Ascending aorta (tissue), 2 donors: Measurements from ENCODE around the gene SEPHS2. TPM values are rescaled to one million over a fixed set of nuclear protein-coding genes. Genes with fewer than 3 reads are reported as not detected.

Experiments
- DNase-seq, 2 donors: peaks; one replicate each; pipeline ENCODE4 v3.0.0-alpha.2; 2019; ENCODE audit warnings: low spot score in 2 of 2
- H3K27ac ChIP-seq, 2 donors: fragments of 200-600 bp; sonication (generic); one replicate each; pipeline ENCODE4 v1.5.1; 2016 to 2017; ENCODE audit warnings: mild to moderate bottlenecking in 1 of 2
- H3K27me3 ChIP-seq: fragments of 200-600 bp; sonication (generic); one replicate; pipeline ENCODE4 v1.5.1; 2017
- H3K36me3 ChIP-seq, 2 donors: fragments of 200-600 bp; sonication (generic); one replicate each; pipeline ENCODE4 v1.5.1; 2016
- H3K4me1 ChIP-seq, 2 donors: fragments of 200-600 bp; sonication (generic); one replicate each; pipeline ENCODE4 v1.5.1; 2016 to 2017; ENCODE audit warnings: mild to moderate bottlenecking in 1 of 2
- H3K4me3 ChIP-seq, 2 donors: fragments of 200-600 bp; sonication (generic); one replicate each; pipeline ENCODE4 v1.5.1; 2016 to 2017; ENCODE audit warnings: mild to moderate bottlenecking in 1 of 2
- H3K9me3 ChIP-seq, 2 donors: fragments of 200-600 bp; sonication (generic); one replicate each; pipeline ENCODE4 v1.5.1; 2016
- intact Hi-C: fragments of 100-400 bp; cut with DNase I; formaldehyde crosslinking; loops from one replicate; pipeline ENCODE4 v1.15.1; 2023
- total RNA-seq: library from RNA; depleted of rRNA; stranded (reverse); fragments of >200 nt; gene quantifications from one replicate; pipeline ENCODE4 v1.1.0, GENCODE V29; 2016
- TF ChIP-seq, protein P1 (sequence below), 3 experiments: fragments of 200-600 bp in 2 of 3; fragments of 450-650 bp in 1 of 3; sonication (generic) in 2 of 3; IDR thresholded peaks; one replicate each; pipeline ENCODE4 v1.5.1; 2016 to 2019; ENCODE audit warnings: antibody characterized with exemption in 3 of 3, mild to moderate bottlenecking in 1 of 3, moderate library complexity in 1 of 3

Gene SEPHS2
- total RNA-seq, 1 donor from 2014 or later = 22.8 TPM

DNA sequence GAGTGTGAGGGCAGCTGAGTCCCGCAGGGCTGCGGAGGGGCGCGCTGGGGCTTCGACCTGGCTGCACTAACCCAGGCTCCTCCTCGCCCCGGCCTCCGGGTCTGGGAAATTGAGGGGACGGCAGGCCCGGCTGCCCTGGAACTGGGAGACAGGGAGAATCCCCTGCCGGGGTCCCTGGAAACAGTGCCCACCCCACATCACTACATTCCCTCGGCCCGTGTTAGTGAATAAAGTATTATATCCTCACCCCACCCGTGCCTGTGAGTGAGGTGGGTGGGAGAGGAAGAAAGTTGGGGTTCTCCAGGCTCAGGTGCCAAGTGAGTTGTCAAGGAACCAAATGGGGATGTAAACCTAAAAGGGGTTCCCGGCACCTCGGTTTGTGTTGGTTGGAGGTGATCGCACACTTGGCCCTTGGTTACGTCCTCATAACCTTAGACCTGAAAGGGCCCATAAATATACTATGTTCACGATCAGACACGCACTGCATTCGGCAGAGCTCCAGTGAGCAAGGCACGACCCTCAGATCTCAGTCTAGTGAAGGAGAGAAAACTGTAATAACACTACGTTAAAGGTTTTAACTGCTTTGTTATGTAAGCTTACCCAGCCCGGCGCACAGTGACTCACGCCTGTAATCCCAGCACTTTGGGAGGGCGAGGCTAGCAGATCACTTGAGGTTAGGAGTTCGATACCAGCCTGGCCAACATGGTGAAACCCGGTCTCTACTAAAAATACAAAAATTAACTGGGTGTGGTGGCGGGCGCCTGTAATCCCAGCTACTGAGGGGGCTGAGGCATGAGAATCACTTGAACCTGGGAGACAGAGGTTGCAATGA lies 27.1 kb downstream of the SEPHS2 start:
- Histone ChIP-seq H3K4me3 (peak overlapping the region; percentile 70 to 83), H3K9me3 (no peaks in the 10 kb centered on the region), H3K27me3 (no peaks in the 10 kb centered on the region), H3K36me3 (peaks cover 13 to 23% of the 10 kb centered on the region in 2 donors), H3K27ac (peak overlapping the region; percentile 62 to 69), H3K4me1 (peaks cover 7 to 9% of the 10 kb centered on the region in 2 donors)
- intact Hi-C loops = no loop called here
- DNase-seq = no peak
- TF ChIP-seq, protein P1, sequence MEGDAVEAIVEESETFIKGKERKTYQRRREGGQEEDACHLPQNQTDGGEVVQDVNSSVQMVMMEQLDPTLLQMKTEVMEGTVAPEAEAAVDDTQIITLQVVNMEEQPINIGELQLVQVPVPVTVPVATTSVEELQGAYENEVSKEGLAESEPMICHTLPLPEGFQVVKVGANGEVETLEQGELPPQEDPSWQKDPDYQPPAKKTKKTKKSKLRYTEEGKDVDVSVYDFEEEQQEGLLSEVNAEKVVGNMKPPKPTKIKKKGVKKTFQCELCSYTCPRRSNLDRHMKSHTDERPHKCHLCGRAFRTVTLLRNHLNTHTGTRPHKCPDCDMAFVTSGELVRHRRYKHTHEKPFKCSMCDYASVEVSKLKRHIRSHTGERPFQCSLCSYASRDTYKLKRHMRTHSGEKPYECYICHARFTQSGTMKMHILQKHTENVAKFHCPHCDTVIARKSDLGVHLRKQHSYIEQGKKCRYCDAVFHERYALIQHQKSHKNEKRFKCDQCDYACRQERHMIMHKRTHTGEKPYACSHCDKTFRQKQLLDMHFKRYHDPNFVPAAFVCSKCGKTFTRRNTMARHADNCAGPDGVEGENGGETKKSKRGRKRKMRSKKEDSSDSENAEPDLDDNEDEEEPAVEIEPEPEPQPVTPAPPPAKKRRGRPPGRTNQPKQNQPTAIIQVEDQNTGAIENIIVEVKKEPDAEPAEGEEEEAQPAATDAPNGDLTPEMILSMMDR (IDR thresholded peaks at IDR 0.05) = no peak

DNA sequence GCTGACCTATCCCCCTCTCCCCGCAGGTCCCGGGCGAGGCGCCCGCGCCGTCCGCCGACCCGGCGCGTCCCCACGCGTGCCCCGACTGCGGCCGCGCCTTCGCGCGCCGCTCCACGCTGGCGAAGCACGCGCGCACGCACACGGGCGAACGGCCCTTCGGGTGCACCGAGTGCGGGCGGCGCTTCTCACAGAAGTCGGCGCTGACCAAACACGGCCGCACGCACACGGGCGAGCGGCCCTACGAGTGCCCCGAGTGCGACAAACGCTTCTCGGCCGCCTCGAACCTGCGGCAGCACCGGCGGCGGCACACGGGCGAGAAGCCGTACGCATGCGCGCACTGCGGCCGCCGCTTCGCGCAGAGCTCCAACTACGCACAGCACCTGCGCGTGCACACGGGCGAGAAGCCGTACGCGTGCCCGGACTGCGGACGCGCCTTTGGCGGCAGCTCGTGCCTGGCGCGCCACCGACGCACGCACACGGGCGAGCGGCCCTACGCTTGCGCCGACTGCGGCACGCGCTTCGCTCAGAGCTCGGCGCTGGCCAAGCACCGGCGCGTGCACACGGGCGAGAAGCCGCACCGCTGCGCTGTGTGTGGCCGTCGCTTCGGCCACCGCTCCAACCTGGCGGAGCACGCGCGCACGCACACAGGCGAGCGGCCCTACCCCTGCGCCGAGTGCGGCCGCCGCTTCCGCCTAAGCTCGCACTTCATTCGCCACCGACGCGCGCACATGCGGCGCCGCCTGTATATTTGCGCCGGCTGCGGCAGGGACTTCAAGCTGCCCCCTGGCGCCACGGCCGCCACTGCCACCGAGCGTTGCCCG lies 27.9 kb downstream of the SEPHS2 start:
- intact Hi-C loops = no loop called here

GRCh38 chr16:30416624-30417528 lies 28.8 kb downstream of the SEPHS2 start:
- peak overlapping the region in 1 of 2 donors; percentile 69 for H3K27ac ChIP-seq
- no peaks in the 10 kb centered on the region for H3K27me3 ChIP-seq
- peaks cover 11 to 13% of the 10 kb centered on the region in 2 donors for H3K36me3 ChIP-seq
- no peaks in the 10 kb centered on the region for H3K9me3 ChIP-seq
- H3K4me3 ChIP-seq = peak overlapping the region; percentile 70 to 83
- TF ChIP-seq, protein P1 (IDR thresholded peaks at IDR 0.05) = no peak
- peaks cover 7 to 9% of the 10 kb centered on the region in 2 donors for H3K4me1 ChIP-seq
- no peak for DNase-seq
- intact Hi-C loops = no loop called here

More for the DNA sequence above, 27.9 kb downstream of the SEPHS2 start:
- TF ChIP-seq, protein P1 (IDR thresholded peaks at IDR 0.05) = peak in 1 of 3 experiments; percentile 29
- Histone ChIP-seq H3K4me1 (peaks cover 7 to 9% of the 10 kb centered on the region in 2 donors), H3K9me3 (no peaks in the 10 kb centered on the region), H3K36me3 (peaks cover 9 to 17% of the 10 kb centered on the region in 2 donors), H3K27me3 (no peaks in the 10 kb centered on the region), H3K4me3 (peak overlapping the region; percentile 70 to 83), H3K27ac (peak overlapping the region; percentile 62 to 69)
- peak in 1 of 2 donors; percentile 86 for DNase-seq

DNA sequence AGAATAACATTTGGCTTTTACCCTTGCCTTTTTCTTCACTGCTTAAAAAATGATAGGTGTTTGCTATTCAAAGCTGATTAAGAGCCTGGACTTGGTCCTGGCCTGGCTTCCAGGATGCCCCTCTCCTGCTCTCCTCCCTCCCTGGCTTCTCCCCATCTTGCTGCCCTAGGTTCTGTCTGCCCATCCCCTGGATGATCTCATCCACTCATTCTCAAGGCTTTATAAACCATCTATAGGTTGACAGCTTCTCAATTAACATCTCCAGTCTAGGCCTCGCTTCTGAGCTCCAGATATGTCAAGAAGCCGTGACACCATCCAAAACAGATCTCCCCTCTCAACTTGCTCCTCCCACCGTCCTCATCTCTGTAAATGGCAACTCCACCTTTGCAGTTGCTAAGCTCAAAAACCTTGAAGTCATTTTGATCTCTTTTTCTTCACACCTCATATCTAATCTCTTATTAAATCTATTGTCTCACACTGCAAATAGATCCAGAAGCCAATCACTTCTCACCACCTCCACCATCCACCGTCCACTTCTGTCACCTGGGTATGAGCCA lies 29.5 kb downstream of the SEPHS2 start:
- peaks cover 7 to 18% of the 10 kb centered on the region in 2 donors for H3K36me3 ChIP-seq
- H3K4me3 ChIP-seq = no peak overlapping the region
- intact Hi-C loops = no loop called here
- no peak overlapping the region for H3K27ac ChIP-seq
- DNase-seq = no peak
- H3K9me3 ChIP-seq = no peaks in the 10 kb centered on the region
- TF ChIP-seq, protein P1 (IDR thresholded peaks at IDR 0.05) = no peak
- H3K27me3 ChIP-seq = no peaks in the 10 kb centered on the region
- H3K4me1 ChIP-seq = peaks cover 7 to 9% of the 10 kb centered on the region in 2 donors

- Histone ChIP-seq H3K4me1 (peaks cover 9 to 10% of the 10 kb centered on the region in 2 donors), H3K27me3 (no peaks in the 10 kb centered on the region), H3K4me3 (no peak overlapping the region), H3K36me3 (peaks cover 7 to 18% of the 10 kb centered on the region in 2 donors), H3K9me3 (no peaks in the 10 kb centered on the region), H3K27ac (no peak overlapping the region)
- intact Hi-C loops = no loop called here
- TF ChIP-seq, protein P1 (IDR thresholded peaks at IDR 0.05) = no peak
- no peak for DNase-seq
Measured at GRCh38 chr16:30414159-30414558, 31.5 kb downstream of the SEPHS2 start.
